T-helper 2 cell treated with Interferon-gamma antibody and Interleukin-4, amounts not matched to agents 5 μg/mL and 100 μg/mL, for 36 hours (primary cell): Measurements from ENCODE around the gene AP2A1.
A peak's percentile ranks its signal among the peaks of the same experiment; 100 is the strongest.

ENCODE experiments used
- DNase-seq: peaks from one replicate; pipeline ENCODE4 v3.0.0; 2021; ENCODE audit warnings: low spot score
- H3K27ac Mint-ChIP-seq: one replicate; pipeline ENCODE4 v1.8.0; 2021; ENCODE audit warnings: mild to moderate bottlenecking, mixed read lengths
- H3K27me3 Mint-ChIP-seq: one replicate; pipeline ENCODE4 v1.8.0; 2021; ENCODE audit warnings: low read depth, mixed read lengths
- H3K36me3 Mint-ChIP-seq: one replicate; pipeline ENCODE4 v1.8.0; 2021; ENCODE audit warnings: low read depth, mixed read lengths
- H3K4me1 Mint-ChIP-seq: one replicate; pipeline ENCODE4 v1.8.0; 2021; ENCODE audit warnings: low read depth, mixed read lengths
- H3K4me3 Mint-ChIP-seq: one replicate; pipeline ENCODE4 v1.8.0; 2022; ENCODE audit warnings: mild to moderate bottlenecking, moderate library complexity, mixed read lengths
- H3K9me3 Mint-ChIP-seq: one replicate; pipeline ENCODE4 v1.8.0; 2021; ENCODE audit warnings: mixed read lengths

AP2A1 gene

GRCh38 chr19:49772850-49773432 lies 6.1 kb downstream of the AP2A1 start:
- no peaks in the 10 kb centered on the region for H3K9me3 Mint-ChIP-seq
- peaks cover 13% of the 10 kb centered on the region for H3K36me3 Mint-ChIP-seq
- no peaks in the 10 kb centered on the region for H3K27me3 Mint-ChIP-seq
- H3K4me1 Mint-ChIP-seq, result peaks cover 15% of the 10 kb centered on the region
- DNase-seq, result no peak
- no peak overlapping the region for H3K27ac Mint-ChIP-seq
- no peak overlapping the region for H3K4me3 Mint-ChIP-seq

- peaks cover 7% of the 10 kb centered on the region for H3K4me1 Mint-ChIP-seq
These were observed 7.0 kb downstream of the AP2A1 start for GRCh38 chr19:49773663-49774350.

DNA sequence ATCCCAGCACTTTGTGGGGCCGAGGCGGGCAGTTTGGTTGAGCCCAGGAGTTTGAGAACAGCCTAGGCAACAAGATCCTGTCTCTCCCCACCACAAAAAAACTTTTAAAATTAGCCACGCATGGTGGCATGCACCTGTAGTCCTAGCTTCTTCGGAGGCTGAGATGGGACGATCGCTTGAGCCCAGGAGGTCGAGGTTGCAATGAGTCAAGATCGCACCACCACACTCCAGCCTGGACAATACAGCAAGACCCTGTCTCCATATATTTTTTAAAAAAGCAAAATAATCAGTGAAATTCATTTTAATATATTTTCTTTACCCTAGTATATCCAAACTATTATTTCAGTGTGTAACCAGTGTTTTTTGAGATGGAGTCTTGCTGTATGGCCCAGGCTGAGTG lies 8.2 kb downstream of the AP2A1 start:
- no peaks in the 10 kb centered on the region for H3K9me3 Mint-ChIP-seq
- peaks cover 17% of the 10 kb centered on the region for H3K36me3 Mint-ChIP-seq
- H3K27ac Mint-ChIP-seq, result no peak overlapping the region
- DNase-seq, result no peak
- peaks cover 8% of the 10 kb centered on the region for H3K4me1 Mint-ChIP-seq
- H3K4me3 Mint-ChIP-seq, result no peak overlapping the region
- H3K27me3 Mint-ChIP-seq, result no peaks in the 10 kb centered on the region

More at GRCh38 chr19:49773663-49774350, 7.0 kb downstream of the AP2A1 start:
- no peak for DNase-seq
- Mint-ChIP-seq H3K9me3 (no peaks in the 10 kb centered on the region), H3K36me3 (peaks cover 13% of the 10 kb centered on the region), H3K4me3 (no peak overlapping the region), H3K27me3 (no peaks in the 10 kb centered on the region), H3K27ac (no peak overlapping the region)

DNA sequence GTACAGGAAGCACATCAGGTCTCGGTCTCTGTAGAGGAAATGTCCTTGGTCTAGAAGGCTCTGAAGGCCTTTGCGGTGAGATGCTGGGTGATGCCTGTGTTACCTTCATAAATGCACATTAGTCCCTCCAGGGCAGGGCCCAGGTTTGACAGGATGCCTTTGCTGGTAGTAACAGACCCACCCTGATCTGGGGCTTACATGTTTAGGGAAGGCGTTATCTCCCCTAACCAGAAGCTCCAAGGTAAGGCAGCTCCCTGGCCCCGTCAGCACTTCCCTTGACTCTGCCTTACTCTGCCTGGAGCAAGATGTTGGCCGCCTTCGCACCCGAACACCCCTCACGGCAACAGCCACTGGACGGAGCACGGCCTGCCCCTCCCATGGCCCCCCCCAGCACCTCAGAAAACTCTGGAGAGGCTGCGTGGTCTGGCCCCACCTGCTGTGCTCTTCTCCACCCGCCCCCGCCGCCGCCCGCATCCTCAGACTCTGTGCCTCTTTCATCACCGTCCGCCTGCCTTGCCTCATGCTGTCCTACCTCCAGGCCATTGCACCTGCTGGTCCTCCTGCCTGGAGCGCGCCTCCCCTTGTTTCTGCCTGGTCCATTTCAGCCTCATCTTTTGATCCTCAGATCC lies 9.1 kb downstream of the AP2A1 start:
- Mint-ChIP-seq H3K27me3 (no peaks in the 10 kb centered on the region), H3K4me1 (peaks cover 9% of the 10 kb centered on the region), H3K9me3 (no peaks in the 10 kb centered on the region), H3K4me3 (no peak overlapping the region), H3K27ac (no peak overlapping the region), H3K36me3 (peaks cover 14% of the 10 kb centered on the region)
- no peak for DNase-seq

DNA sequence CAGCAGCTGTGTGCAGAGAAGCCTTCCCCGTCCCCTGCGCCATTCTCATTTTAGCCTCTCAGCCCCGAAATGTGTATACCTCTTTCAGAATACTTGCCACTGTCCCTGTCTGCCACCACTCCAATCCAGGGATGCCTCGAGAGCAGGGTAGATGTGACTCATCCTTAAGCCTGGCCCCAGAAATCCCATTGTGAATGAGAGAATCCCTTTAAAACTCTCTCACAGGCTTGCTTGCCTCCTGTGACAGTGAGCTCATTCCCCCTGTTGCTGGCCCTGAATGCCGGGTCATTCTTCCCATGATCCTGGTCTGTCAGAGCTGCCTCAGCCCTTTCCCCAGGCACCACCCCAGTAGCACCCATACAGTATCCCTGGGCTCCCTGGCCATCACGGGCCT lies 9.6 kb downstream of the AP2A1 start:
- no peak for DNase-seq
- H3K27ac Mint-ChIP-seq, result no peak overlapping the region
- no peaks in the 10 kb centered on the region for H3K27me3 Mint-ChIP-seq
- H3K9me3 Mint-ChIP-seq, result no peaks in the 10 kb centered on the region
- peaks cover 9% of the 10 kb centered on the region for H3K4me1 Mint-ChIP-seq
- no peak overlapping the region for H3K4me3 Mint-ChIP-seq
- peaks cover 17% of the 10 kb centered on the region for H3K36me3 Mint-ChIP-seq

DNA sequence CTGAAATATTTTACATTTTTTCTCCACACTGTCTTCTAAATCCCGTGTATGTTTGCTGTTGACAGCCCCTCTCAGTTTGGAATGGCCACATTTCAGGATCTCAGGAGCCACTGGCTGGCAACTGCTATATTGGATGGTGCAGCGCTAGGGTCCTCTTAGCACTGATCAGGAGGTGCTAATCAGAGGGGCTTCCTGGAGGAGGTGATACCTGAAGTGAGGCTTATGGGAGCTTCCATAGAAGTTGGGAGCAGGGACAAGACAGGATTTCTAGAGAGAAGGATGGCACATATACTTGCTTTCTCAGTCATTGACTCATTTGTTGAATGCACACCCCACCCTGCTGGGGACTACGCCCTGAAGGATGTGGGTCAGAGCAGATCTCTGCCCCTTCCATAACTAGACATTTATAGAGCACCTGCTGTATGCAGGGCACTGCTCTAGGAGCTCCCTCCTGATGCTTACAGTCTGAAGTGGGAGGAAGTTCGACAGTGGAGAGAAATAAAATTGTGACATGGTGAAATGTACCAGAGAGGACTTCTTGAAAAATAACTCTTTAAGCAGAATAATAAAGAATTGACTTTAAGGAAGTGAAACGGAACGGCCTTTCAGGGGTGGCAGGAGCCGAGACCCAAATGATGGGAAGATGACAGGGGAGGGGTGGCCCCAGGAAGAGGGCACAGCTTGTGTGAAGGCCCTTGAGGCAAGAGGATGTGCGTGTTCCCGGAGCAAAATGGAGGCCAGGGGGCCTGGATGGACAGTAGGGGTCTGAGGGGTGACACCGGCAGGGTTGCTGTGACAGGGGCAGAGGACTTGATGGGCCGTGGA lies 13.1 kb downstream of the AP2A1 start:
- no peak overlapping the region for H3K27ac Mint-ChIP-seq
- peaks cover 28% of the 10 kb centered on the region for H3K36me3 Mint-ChIP-seq
- H3K4me3 Mint-ChIP-seq, result no peak overlapping the region
- peaks cover 6% of the 10 kb centered on the region for H3K4me1 Mint-ChIP-seq
- no peaks in the 10 kb centered on the region for H3K27me3 Mint-ChIP-seq
- no peaks in the 10 kb centered on the region for H3K9me3 Mint-ChIP-seq
- DNase-seq, result no peak

- Mint-ChIP-seq H3K27me3 (no peaks in the 10 kb centered on the region), H3K9me3 (no peaks in the 10 kb centered on the region), H3K4me1 (peaks cover 6% of the 10 kb centered on the region), H3K27ac (peak overlapping the region; percentile 52), H3K36me3 (peaks cover 33% of the 10 kb centered on the region), H3K4me3 (no peak overlapping the region)
- no peak for DNase-seq
These were observed 14.1 kb downstream of the AP2A1 start for GRCh38 chr19:49780861-49781260.

DNA sequence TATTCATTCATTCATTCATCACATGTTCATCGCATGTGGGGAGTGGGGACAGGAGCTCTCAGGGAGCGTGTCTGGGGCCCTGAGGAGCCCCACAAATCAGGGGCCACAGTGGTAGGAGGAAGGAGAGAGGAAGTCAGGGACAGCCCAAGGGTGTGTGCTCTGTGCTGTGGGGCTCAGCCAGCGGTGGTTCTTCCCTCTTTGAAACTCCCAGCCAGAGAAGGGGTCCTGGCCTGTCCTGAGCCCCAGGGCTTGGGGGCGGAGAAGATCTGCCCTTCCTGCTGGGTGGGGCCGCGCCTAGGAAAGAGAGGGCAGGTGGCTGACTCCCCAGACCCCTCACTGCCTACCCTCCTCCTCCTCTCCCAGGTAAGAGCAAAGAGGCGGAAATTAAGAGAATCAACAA lies 14.6 kb downstream of the AP2A1 start:
- Mint-ChIP-seq H3K4me3 (no peak overlapping the region), H3K36me3 (peaks cover 36% of the 10 kb centered on the region), H3K4me1 (peaks cover 6% of the 10 kb centered on the region), H3K9me3 (no peaks in the 10 kb centered on the region), H3K27ac (no peak overlapping the region), H3K27me3 (no peaks in the 10 kb centered on the region)
- no peak for DNase-seq

GRCh38 chr19:49782515-49782914 lies 15.7 kb downstream of the AP2A1 start:
- H3K36me3 Mint-ChIP-seq, result peaks cover 41% of the 10 kb centered on the region
- DNase-seq, result no peak
- H3K4me1 Mint-ChIP-seq, result peaks cover 6% of the 10 kb centered on the region
- no peak overlapping the region for H3K4me3 Mint-ChIP-seq
- no peak overlapping the region for H3K27ac Mint-ChIP-seq
- no peaks in the 10 kb centered on the region for H3K27me3 Mint-ChIP-seq
- no peaks in the 10 kb centered on the region for H3K9me3 Mint-ChIP-seq

DNA sequence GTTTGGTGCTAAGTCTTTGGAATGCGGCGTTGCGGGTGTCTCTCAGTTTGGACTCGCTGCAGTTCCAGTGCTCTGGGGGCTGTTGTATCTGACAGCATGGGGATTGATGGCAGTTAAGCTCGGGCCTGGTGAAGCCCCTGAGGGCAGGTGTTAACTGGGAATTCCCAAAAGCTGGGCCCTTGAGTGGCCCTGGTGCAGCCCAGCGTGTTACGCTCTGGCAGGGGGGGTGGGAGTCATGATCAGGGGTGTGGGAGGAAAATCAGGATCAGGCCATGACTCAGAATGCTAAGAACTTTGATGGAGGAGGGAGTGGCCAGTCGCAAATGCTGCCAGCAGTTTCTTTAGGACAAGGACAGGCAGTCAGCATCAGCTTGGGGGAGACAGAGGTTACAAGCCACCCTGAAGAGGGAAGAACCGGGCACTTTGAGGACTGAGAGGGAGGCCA lies 19.6 kb downstream of the AP2A1 start:
- no peak overlapping the region for H3K27ac Mint-ChIP-seq
- H3K9me3 Mint-ChIP-seq, result no peaks in the 10 kb centered on the region
- H3K4me1 Mint-ChIP-seq, result no peaks in the 10 kb centered on the region
- H3K27me3 Mint-ChIP-seq, result no peaks in the 10 kb centered on the region
- H3K4me3 Mint-ChIP-seq, result no peak overlapping the region
- H3K36me3 Mint-ChIP-seq, result peaks cover 47% of the 10 kb centered on the region
- DNase-seq, result no peak

DNA sequence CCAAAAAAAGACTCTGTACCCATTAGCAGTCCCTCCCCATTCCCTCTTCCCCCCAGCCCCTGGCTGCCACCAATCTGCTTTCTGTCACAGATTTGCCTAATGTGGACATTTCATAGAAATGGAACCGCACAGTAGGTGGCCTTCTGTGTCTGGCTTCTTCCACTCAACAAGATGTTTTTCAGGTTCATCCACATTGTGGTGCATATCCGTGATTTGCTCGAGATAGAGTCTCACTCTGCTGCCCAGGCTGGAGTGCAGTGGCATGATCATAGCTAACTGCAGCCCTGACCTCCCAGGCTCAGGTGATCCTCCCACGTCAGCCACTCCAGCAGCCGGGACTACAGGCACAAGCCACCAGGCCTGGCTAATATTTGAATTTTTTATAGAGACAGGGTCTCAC lies 20.9 kb downstream of the AP2A1 start:
- Mint-ChIP-seq H3K27me3 (no peaks in the 10 kb centered on the region), H3K4me3 (no peak overlapping the region), H3K9me3 (no peaks in the 10 kb centered on the region), H3K27ac (no peak overlapping the region), H3K36me3 (peaks cover 47% of the 10 kb centered on the region), H3K4me1 (no peaks in the 10 kb centered on the region)
- DNase-seq, result no peak

DNA sequence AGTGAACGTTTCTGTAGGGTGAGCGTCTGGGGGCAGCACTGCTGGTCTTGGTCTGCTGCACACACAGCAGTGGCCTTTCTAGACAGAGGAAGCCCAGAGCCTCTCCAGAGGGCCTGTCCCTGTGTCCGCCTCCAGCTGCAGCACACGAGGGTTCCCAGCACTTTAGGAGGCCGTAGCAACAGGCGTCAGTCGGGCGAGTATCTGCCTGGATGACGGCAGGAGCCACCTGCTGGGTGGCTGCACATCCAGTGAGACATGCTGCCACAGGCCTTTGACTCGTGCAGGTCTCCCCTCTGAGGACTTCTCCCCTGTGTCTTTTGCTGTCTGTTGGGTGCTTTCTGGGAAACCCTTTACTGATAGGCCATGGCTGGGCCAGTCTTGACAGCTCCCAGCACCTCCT lies 22.1 kb downstream of the AP2A1 start:
- Mint-ChIP-seq H3K36me3 (peaks cover 42% of the 10 kb centered on the region), H3K9me3 (no peaks in the 10 kb centered on the region), H3K4me1 (no peaks in the 10 kb centered on the region), H3K27ac (no peak overlapping the region), H3K27me3 (no peaks in the 10 kb centered on the region), H3K4me3 (no peak overlapping the region)
- no peak for DNase-seq

DNA sequence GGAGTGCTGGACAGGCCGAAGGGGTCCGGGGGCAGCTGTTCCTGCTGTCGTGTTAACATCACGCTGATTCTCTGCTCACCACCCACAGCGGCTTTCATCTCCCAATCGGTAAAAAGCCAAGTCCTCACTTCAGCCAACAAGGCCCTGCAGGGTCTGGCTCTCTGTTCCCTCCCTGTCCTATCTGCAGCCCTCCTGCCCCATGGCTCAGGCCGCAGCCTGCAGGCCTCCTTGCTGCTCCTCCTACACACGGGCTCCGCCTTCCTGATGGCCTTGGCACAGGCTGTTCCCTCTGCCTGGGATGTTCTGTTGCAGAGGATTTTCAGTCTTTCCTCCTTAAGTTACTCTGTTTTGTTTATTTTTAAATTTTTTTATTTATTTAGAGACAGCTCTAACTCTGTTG lies 24.1 kb downstream of the AP2A1 start:
- Mint-ChIP-seq H3K36me3 (peaks cover 38% of the 10 kb centered on the region), H3K9me3 (no peaks in the 10 kb centered on the region), H3K4me3 (no peak overlapping the region), H3K27ac (no peak overlapping the region), H3K4me1 (no peaks in the 10 kb centered on the region), H3K27me3 (no peaks in the 10 kb centered on the region)
- no peak for DNase-seq
